Measurements from ENCODE around the gene TRAF3IP1. TPM values are rescaled to one million over a fixed set of nuclear protein-coding genes. Genes with fewer than 3 reads are reported as not detected.

TRAF3IP1 gene
- total RNA-seq, 1 donor from 2014 or later, result 20.8 TPM

DNA sequence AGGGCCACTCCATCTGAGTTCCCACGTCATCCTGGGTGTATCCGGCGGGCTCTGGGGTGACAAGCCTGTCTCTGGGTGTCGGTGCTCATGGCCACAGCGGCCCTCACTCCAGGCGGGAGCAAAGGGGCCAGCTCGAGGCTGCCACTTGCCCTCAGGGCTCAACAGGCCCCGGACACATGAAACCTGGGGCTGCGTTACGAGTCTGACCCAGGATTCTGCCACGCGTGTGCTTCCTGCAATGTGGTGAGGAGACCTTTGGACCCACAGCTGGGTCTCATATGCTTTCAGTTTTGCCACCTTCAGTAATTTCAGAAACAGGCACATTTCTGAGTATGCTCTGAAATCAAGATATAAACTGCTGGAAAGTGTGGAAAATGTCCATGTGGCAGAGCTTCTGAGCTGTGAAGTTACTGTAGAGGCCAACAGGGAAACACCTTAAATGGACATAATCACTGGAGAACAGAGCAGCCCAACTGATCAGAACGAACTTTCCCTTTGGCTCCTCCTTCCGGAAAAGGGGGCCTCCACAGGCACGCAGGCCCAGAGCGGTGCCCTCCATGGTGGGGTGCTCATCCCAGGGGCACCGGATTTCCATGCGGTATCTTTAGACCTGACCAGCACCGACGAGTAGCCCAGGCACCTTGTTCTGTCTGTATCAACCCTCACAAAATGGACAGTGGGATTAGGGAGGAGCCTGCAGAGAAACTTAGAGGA, 46.0 kb upstream of the TRAF3IP1 start:
- H3K9me3 ChIP-seq, result no peaks in the 10 kb centered on the region
- no peak overlapping the region for H3K27ac ChIP-seq
- H3K4me1 ChIP-seq, result no peaks in the 10 kb centered on the region
- intact Hi-C loops (cut with DNase I), result no loop called here
- H3K4me3 ChIP-seq, result no peak overlapping the region
- ATAC-seq, result no peak
- peaks cover 70% of the 10 kb centered on the region for H3K36me3 ChIP-seq
- TF ChIP-seq, protein P1, sequence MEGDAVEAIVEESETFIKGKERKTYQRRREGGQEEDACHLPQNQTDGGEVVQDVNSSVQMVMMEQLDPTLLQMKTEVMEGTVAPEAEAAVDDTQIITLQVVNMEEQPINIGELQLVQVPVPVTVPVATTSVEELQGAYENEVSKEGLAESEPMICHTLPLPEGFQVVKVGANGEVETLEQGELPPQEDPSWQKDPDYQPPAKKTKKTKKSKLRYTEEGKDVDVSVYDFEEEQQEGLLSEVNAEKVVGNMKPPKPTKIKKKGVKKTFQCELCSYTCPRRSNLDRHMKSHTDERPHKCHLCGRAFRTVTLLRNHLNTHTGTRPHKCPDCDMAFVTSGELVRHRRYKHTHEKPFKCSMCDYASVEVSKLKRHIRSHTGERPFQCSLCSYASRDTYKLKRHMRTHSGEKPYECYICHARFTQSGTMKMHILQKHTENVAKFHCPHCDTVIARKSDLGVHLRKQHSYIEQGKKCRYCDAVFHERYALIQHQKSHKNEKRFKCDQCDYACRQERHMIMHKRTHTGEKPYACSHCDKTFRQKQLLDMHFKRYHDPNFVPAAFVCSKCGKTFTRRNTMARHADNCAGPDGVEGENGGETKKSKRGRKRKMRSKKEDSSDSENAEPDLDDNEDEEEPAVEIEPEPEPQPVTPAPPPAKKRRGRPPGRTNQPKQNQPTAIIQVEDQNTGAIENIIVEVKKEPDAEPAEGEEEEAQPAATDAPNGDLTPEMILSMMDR (IDR thresholded peaks at IDR 0.05), result no peak
- DNase-seq, result no peak
- no peaks in the 10 kb centered on the region for H3K27me3 ChIP-seq

DNA sequence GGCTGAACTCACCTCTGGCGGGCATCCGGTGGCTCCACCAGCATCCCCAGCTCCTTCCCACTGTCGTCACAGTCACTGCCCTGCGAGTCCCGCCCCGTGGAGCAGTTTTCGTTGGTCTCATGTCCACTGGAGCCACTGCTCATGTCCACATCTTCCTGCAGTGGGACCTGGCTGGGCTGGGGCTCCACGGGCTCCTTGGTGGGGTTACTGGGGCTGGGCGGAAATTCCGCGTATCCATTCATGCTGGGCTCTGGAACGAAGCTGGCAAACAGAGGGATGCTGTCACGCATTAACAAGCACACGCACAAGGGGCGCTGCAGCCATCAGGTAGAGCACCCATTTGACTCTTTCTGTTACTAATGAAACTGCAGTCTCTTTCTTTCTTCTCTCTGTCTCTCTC, 42.6 kb upstream of the TRAF3IP1 start:
- TF ChIP-seq, protein P1 (IDR thresholded peaks at IDR 0.05), result no peak
- Histone ChIP-seq H3K27ac (no peak overlapping the region), H3K36me3 (peaks cover 41% of the 10 kb centered on the region), H3K4me1 (no peaks in the 10 kb centered on the region), H3K27me3 (no peaks in the 10 kb centered on the region), H3K9me3 (no peaks in the 10 kb centered on the region), H3K4me3 (no peak overlapping the region)
- no peak for ATAC-seq
- DNase-seq, result no peak
- intact Hi-C loops (cut with DNase I), result no loop called here

DNA sequence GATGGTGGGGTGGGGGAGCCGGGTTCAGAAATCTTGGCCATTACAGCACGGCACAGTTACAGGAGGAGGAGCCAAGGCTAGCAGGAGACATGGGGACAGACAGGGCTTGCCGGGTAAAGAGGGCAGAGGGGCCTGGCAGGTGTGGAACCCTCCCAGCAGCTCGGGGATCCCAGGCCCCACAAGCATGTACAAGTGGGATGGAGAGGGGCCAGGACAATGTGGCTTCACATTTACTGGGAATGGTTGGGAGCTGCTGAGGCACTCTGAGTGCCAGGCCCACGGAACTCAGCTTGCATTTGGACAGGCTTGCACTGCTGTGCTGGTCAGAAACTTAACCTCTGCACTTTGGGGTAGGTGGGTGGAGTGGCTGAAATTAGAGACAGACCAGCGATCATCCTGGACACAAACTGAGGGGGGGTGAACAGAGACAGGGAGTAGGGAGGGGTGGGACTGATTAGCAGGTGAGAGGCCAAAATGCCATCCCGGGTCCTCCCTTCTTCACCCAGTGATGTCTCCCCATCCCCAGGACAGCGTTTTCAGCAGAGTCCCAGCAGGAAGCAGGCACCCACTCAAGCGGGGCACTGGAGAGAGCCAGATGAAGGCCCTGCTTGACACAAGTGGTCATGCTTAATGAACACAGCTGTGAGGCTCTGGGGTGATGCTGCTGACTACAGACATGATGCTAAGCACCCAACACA, 41.5 kb upstream of the TRAF3IP1 start:
- H3K4me1 ChIP-seq, result no peaks in the 10 kb centered on the region
- intact Hi-C loops (cut with DNase I), result no loop called here

DNA sequence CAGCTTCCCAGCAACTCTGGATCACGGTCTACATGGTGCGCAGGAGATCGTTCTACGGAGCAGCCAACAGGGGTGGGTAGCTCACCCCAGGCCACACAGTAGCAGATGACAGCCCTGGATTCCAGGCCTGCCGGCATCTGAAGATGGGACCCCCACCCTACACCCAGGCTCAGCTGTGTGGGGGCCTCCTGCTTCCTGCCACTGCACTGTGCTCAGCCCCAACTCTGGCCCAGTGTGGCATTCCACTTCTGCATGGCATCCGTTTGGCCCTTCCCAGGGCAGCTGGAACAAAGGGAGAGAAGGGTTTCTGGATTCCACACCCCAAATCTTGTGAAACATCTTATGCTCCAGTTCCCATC, 41.0 kb upstream of the TRAF3IP1 start:
- DNase-seq (no peak), ATAC-seq (no peak)
- H3K27me3 ChIP-seq, result no peaks in the 10 kb centered on the region
- H3K9me3 ChIP-seq, result no peaks in the 10 kb centered on the region
- peaks cover 33% of the 10 kb centered on the region for H3K36me3 ChIP-seq
- intact Hi-C loops (cut with DNase I), result no loop called here
- H3K27ac ChIP-seq, result no peak overlapping the region
- no peak overlapping the region for H3K4me3 ChIP-seq
- H3K4me1 ChIP-seq, result no peaks in the 10 kb centered on the region
- TF ChIP-seq, protein P1 (IDR thresholded peaks at IDR 0.05), result no peak

More for the DNA sequence above, 41.5 kb upstream of the TRAF3IP1 start:
- H3K27me3 ChIP-seq, result no peaks in the 10 kb centered on the region
- TF ChIP-seq, protein P1 (IDR thresholded peaks at IDR 0.05), result no peak
- peaks cover 37% of the 10 kb centered on the region for H3K36me3 ChIP-seq
- H3K27ac ChIP-seq, result no peak overlapping the region
- no peak overlapping the region for H3K4me3 ChIP-seq
- H3K9me3 ChIP-seq, result no peaks in the 10 kb centered on the region
- no peak for ATAC-seq
- no peak for DNase-seq

DNA sequence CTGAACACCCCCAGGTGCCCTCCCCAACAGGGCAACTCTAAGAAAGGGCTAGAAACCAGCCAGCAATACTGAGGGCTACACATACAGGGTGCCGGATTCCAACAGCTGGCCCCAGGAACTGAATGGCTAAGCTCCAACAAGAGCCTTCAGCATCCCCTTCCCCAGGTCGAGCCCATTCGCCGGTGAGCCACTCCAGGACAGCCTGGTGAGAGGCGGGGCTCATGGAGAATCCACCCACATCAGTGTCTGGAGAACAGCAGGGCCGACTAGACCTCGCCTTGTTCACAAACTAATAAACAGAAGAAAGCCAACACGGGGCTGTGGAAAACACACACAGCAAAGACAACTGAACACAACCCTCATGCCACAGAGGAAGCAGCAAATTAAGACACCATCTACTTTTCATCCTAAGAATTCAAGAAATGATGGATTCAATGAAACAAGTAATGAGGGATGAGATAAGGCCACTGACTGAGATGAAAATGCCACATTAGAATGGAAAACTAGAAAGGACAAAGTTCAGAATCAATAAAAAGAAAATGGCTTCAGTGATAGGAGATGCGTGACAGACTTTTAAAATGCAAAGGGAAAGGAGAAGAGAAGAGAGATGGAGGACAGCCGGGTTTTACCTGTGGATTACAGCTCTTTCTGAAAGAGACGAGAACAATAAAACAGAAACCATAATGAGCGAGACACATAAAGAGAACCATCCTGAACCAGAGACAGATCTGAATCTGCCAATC, 40.1 kb upstream of the TRAF3IP1 start:
- peaks cover 23% of the 10 kb centered on the region for H3K36me3 ChIP-seq

More for the DNA sequence above, 40.1 kb upstream of the TRAF3IP1 start:
- Histone ChIP-seq H3K4me3 (no peak overlapping the region), H3K9me3 (no peaks in the 10 kb centered on the region), H3K27ac (no peak overlapping the region), H3K27me3 (no peaks in the 10 kb centered on the region), H3K4me1 (peaks cover 8% of the 10 kb centered on the region)
- no peak for ATAC-seq
- intact Hi-C loops (cut with DNase I), result no loop called here
- DNase-seq, result no peak
- TF ChIP-seq, protein P1 (IDR thresholded peaks at IDR 0.05), result no peak

All from upper lobe of right lung (tissue), 1 donor.